NOMO-1 (cell line): Measurements from ENCODE around the gene WDR19.
"Not testable (repeated sequence)": the region's sequence is repeated elsewhere in the genome, so short reads cannot be mapped to it uniquely, and the experiment has no call there.

ENCODE experiments used
- DNase-seq, 2 experiments: peaks; one replicate each; lab custom pipeline; 2025; ENCODE audit not compliant: unreplicated experiment in 2 of 2; lab: John Stamatoyannopoulos, UW

The WDR19 gene

DNA sequence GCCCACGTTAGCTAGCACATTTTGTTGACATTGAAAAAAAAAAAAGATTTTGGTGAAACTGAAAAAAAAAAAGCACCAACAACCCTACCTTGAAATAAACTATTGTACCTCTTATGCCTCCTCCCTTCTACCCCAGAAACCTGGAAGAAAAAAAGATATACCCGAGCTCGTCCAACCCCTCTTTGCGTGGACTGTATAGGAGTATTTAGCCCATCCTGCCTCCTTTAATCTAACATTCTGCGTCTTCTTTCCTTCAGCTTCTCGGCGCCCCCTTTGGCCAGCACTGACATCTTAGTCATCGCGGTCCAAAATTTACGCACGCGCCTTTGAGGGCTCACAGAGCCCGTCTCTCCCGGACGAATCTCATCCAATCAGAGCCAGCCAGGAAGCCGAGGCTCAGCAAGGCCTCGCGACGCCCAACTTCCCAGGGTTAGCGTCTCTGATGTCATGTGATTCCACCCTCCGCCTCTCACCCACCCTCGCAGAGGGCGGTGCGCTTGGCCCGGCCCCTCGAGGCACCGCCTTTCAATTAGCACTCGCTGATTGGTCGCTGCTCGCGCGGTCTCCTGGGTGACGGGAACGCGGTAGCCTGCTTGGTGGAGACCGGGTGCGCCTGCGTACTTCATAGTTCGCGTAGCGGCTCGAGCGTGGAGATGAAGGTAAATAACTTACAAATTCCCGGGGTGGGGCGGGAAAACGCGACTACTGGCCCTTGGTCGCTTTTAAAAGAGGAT is at the start of gene WDR19:
Gene WDR19 (plus strand): TSS at position 625 of the 734 bp plus-strand sequence. CDS start 29 bp downstream, at position 654.
- peak; percentile 99 for DNase-seq

DNA sequence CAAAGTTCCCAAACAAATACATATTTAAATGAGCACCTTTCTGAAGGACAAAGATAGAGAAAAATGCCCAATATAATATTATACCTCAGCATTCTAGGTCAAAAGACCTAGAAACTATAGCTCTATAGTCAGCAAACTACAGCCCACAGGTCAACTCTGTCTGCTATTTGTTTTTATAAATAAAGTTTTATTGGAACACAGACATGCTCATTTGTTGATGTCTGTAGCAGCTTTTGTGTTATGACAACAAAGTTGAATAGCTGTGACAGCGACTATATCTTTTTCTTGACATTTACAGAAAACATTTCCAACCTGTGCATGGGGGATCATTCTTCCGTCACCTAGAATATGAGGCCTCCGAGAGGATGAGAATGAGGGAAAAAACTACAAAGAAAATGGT is 48.7 kb upstream of the WDR19 start:
- no peak for DNase-seq

DNA sequence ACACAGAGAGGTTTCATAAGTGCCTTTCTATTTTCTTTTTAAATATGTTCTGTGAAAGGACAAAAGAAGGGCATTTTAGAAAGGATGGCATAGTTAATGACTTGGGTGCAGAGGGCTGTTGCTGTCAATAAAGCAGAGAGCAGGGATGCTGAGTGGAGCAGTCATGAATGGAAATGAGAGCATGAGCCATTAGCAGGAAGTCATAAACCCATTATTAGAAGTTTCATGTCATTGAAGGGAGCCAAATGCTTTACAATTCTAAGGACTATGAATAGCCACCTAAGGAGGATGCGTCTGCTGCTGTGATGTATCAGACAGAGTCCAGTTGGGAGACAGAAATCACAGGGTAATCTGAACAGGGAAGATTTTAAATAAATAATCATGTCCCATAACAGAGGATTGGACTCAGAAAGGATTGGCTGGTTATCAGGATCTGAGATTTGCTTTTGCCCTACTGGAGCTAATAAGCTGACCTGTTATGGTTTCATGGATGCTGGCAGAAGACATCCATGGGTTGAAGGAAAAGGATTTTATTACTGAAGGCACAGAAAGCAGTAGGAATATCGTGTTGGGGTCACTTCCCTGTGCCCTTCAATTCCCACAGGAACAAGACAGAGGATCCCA is 47.5 kb upstream of the WDR19 start:
- no peak for DNase-seq

DNA sequence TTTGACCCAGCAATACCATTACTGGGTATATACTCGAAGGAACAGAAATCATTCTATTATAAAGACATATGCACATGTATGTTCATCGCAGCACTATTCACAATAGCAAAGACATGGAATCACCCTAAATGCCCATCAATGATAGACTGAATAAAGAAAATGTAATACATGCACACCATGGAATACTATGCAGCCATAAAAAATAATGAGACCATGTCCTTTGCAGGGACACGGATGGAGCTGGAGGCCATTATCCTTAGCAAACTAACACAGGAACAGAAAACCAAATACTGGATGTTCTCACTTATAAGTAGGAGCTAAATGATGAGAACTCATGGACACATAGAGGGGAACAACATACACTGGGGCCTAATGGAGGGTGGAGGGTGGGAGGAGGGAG is 44.1 kb upstream of the WDR19 start:
- DNase-seq = not testable (repeated sequence)

DNA sequence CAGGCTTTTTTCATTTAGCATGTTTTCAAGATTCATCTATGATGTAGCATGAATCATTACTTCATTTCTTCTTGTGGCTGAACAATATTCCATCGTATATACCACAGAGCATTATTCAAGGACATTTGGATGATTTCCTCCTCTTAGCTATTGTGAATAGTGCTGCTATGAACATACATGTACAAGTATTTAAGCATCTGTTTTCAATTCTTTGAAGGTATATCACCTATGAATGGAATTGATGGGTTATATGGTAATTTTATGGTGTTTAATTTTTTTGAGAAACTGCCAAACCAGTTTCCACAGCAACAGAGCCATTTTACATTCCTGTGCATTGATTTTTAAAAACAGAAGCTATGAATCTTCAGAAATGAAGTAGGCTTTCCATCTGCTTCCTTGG is 36.1 kb upstream of the WDR19 start:
- DNase-seq = no peak

DNA sequence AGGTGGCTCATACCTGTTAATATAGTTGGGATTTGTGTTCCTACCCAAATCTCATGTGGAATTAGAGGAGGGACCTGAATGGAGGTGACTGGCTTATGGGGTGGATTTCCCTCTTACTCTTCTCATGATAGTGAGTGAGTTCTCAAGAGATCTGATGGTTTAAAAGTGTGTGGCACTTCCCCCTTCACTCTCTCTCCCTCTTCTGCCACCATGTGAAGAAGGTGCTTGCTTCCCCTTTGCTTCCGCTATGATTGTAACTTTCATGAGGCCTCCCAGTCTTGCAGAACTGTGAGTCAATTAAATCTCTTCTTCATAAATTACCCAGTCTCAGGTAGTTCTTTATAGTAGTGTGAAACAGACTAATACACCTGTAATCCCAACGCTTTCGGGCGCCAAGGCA is 28.3 kb upstream of the WDR19 start:
- DNase-seq = peak in 1 of 2 experiments; percentile 25

DNA sequence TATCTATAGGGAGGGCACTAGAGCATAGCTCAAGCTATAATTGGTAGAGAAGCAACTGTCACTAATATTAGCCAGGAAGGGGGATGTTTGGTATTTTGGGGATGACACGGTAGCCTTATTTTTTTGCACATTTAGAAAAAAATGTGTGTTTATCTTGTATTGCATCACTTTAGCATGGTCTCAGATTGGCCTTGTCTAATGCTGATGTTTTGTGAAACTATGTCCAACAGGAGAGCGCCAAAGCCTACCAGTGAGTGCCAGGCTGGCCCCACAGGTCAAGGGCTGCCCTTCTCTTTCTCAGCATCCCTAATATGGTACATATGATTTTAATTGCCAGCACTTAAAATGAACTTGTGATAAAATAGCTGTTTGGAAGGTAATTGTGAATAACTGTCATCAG is 24.8 kb upstream of the WDR19 start:
- no peak for DNase-seq

DNA sequence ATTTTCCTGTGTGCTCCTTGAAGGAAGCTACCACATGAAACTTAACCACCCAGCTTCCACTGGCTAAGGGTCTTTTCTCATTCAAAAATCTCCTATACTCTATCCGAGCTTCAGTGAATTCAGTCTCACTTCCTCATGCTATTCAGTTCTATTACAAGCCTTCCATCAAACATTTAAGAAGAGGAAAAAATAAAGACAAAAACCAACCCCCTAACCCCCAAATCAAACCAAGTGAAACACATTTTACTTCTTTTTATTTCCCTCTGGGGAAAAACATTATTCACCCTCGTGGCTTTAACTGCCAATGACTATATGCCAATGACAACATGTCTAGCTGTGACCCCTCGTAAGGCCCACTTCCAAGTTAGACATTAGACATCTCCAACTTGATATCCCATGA is 16.2 kb upstream of the WDR19 start:
- no peak for DNase-seq

DNA sequence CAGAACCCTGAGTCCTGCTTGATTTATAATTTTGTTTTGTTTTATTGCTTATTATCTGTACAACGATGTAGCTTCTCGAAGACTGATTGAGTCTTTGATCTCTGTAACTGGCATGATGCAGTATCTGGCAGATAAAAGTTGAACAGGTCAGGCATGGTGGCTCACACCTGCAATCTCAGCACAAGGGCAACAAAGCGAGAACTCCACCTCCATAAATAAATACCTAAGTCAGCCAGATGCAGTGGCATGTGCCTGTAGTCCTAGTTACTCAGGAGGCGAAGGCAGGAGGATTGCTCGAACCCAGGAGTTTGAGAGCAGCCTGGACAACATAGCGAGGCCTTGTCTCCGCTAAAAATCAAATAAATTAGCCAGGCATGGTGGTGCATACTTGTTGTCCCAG is 15.7 kb upstream of the WDR19 start:
- no peak for DNase-seq

DNA sequence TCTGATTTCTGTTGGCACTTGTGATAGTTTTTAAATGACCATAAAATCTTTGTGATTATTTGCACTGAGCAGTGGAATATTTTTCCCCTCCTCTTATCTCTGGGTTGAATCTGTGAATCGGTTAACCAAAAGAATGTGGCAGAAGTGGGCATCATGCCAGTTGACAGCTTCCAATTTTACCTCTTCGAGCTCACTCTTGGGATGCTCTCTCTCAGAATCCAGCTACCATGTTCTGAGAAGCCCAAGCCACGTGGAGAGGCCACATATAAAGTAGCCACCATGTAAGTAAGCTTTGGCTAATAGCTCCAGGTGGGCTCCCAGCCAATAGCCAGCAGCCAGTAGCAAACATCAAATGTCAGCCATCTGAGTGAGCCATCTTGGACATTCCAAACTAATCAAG is 12.9 kb upstream of the WDR19 start:
- DNase-seq = no peak

DNA sequence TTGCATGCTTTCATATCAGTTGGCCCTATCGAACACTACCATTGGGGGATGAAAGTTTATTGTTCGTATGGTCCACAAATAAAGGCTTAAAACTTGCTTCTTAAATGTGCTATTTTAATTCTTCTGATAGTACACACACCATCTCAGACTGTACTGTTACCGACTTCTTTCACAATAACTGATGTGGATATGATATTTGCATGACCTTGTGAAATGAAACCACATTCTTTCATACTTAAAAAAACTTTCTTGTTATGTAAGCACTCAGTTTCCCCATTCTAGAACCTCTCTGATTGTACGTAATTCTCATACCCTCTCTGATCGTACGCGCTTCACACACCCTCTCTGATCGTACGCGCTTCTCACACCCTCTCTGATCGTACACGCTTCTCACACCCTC is 12.0 kb upstream of the WDR19 start:
- peak in 1 of 2 experiments; percentile 3 for DNase-seq

DNA sequence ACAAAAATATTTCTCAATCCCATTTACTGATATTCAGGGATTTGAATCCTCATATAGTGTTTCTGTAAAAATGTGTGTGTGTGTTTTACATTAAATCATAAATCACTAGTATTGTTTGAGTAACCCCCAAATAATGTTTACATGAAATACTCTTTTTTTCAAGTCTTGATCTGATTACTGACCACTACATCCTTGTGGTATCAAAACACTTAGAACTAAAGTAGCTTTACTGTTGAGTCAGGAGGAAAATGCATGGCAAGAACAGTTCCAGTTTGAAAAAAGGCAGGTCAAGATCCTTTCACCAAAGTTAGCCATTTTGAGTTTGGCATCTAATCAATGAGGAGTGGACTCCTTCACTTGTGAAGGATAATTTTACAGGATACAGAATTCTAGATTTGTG is 3.6 kb upstream of the WDR19 start:
- no peak for DNase-seq

DNA sequence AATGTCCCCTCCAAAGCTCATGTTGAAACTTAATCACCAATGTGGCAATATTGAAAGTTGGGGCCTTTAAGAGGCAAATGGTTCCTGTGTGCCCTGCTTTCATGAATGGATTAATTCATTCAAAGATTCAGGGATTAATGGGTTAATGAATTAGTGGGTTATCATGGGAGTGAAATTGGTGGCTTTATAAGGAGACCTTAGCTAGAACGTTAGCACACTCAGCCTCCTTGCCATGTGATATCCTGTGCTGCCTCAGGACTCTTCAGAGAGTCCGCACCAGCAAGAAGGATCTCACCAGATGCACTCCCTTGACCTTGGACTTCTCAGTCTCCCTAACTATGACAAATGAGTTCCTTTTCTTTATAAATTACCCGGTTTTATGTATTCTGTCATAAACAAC is 2.6 kb upstream of the WDR19 start:
- no peak for DNase-seq

DNA sequence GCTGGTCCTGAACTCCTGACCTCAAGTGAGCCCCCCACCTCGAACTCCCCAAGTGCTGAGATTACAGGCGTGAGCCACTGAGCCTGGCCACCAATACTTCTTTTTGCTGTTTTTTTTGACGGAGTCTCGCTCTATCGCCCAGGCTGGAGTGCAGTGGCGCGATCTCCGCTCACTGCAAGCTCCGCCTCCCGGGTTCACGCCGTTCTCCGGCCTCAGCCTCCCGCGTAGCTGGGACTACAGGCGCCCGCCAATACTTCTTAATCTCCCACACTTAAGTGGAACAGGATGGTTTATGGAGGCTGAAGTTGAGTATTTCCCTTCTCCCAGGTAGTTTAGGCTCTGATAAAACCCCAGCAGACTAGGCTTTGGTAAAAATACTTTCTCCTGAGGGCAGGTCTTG is 1.7 kb upstream of the WDR19 start:
- DNase-seq = not testable (repeated sequence)

DNA sequence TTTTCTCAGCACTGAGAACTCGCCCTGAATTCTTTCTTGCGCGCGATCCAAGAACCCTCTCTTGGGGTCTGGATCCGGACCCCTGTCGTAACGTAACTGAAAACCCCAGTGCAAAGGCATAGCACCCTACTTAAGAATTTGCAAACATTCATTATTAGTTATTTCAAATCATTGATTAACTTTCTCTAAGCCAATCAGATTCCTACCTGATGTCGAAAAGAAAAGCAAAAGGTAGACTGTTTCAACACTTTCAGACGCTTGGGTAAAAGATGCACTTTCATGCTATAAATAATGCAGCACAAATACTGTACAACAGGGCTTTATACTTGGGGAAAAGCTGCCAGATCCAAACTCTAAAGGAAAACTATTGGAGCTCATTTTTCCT is 817 bp upstream of the WDR19 start:
- no peak for DNase-seq

DNA sequence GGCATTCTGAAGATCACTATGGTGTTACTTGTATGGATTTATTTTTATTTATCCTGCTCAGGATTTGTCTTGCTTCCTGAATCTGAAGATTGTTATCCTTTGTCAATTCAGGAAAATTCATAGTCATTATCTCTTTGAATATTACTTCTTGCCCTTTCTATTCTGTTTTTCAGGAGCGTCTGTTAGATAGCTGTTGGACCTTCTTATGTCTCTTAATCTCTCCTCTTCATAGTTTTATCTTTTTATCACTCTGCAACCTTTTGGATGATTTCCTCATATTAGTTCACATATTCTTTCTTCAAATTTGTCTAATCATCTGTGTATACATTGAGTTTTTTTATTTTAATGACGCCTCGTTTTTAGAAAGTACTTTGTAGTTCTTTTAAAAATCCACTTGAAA is 19.6 kb downstream of the WDR19 start:
- DNase-seq = no peak

DNA sequence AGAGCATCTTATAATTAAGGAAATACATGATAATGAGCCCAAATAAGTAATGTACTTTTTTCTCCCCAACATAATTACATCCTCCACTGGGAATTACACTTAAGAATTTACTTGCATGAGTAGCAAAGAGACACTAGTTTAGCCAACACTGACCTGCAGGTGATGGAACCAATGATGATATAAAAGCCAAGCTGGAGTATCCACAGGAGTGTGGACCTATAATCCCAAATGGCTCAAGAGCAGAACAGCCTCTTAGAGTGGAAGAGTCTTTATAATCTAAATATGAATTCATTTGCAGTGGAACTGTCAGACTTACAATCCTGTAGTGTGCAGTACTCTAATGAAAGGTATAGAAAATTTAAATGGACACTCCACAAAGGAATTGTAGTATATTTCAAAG is 22.2 kb downstream of the WDR19 start:
- no peak for DNase-seq

DNA sequence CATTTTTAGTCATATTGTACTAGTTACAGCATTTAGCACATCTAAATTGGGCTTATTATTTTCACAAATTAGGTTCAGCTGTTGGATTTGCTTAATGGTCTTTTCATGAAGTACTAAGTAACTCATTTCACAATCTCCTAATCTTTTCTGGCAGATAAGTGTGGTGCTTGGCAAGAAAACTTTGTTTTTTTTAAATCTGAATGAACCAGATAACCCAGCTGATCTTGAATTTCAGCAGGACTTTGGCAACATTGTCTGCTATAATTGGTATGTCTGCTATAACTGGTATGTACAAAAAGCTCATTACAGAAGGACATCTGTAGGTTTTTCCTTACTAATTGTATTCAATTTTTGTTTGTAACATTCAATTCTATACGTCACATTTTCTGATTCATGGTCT is 22.7 kb downstream of the WDR19 start:
- no peak for DNase-seq

DNA sequence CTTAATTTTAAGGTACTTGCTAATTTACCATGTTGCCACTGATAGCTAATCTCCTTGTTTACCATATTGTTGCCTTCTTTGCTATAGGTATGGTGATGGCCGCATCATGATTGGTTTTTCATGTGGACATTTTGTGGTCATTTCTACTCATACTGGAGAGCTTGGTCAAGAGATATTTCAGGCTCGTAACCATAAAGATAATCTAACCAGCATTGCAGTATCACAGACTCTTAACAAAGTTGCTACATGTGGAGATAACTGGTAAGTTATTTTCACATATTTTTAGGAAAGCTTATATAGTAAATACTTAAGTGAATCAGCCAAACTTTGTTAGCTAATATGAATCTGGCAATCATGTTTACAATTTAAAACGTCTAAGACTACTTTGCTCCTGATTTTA is 23.1 kb downstream of the WDR19 start:
- no peak for DNase-seq

DNA sequence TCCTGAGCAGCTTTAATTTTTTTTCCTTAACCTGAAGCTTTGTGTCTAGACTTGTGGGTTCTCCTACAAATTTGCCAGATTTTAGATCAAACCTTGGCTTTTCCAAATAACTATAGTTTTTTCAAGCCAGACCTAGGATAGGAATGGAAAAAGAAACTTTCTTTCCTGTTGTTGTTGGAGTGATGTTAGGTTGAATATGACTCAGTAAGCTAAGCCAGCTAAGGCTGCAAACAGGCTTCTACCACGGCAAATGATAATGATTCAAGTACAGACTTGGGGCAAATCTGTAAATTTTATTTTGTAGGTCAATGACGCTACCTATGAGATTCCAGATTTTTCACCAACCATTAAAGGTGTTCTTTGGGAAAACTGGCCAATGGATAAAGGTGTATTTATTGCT is 45.6 kb downstream of the WDR19 start:
- no peak for DNase-seq

DNA sequence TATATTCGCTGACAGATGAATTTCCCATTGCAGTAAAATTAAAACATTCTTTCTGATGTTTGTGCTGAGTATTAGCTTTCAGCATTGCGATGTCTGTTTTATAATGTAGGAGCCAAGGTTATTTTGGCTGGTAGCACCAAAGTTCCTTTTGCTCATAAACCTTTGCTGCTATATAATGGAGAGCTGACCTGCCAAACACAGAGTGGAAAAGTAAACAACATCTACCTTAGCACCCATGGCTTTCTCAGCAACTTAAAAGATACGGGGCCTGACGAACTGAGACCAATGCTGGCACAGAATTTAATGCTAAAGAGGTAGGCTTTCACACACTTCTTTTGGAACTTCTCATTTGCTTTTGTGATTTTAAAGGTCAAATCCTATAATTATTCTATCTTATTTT is 46.0 kb downstream of the WDR19 start:
- DNase-seq = no peak

DNA sequence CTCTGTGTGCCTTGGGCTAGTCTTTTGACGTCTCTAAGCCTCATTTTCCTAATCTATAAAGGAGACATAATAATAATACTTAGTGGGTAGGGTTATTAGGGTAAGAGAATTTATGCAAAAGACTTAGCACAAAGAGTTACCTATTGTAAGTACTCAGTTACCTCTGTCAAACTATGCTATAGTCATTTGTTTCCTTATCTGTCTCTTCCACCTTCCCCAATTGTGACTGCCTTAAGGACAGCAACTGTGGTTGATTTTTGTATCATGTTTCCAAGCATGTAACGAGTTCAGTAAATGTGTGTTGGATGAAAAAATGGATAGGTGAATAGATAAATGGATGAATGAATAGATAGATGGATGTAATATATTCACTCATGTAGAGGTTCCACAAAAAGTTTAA is 48.1 kb downstream of the WDR19 start:
- no peak for DNase-seq

DNA sequence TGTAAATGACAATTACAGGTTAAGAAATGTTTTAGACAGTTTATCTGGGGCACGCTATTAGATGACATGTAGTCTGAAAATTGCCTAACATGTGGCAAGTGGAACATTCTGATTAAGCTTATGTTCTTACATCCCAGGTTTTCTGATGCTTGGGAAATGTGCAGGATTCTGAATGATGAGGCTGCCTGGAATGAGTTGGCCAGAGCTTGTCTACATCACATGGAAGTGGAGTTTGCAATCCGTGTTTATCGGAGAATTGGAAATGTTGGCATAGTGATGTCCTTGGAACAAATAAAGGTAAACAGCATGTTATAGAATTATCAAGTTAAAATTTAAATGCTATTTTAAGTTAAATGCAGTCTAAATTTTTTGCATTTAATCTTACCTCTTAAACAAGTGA is 49.3 kb downstream of the WDR19 start:
- no peak for DNase-seq
